Heart right ventricle (tissue), 16 donors: Measurements from ENCODE around the gene PCDH15. TPM values are rescaled to one million over a fixed set of nuclear protein-coding genes. Genes with fewer than 3 reads are reported as not detected.

Source experiments
- ATAC-seq, 8 donors: fragments of 200-7000 bp; cut with Tn5 transposase; one replicate each; pipeline ENCODE4 v1.9.1; 2020; ENCODE audit warnings: mild to moderate bottlenecking in 8 of 8, moderate library complexity in 8 of 8, moderate number of reproducible peaks in 1 of 8
- DNase-seq, 2 donors: peaks; one replicate each; pipeline ENCODE4 v3.0.0-alpha.2; 2020
- H3K27ac ChIP-seq, 10 donors: fragments of 200-600 bp; sonication (generic) in 2 of 10; one replicate each; pipeline versions ENCODE4 v1.5.0 to v1.8.0; 2020 to 2022; ENCODE audit warnings: mild to moderate bottlenecking in 3 of 10
- H3K27me3 ChIP-seq, 7 donors: fragments of 200-600 bp; one replicate each; pipeline ENCODE4 v1.8.0; 2021 to 2022; ENCODE audit warnings: mild to moderate bottlenecking in 2 of 7
- H3K36me3 ChIP-seq, 9 donors: fragments of 200-600 bp; sonication (generic) in 1 of 9; one replicate each; pipeline versions ENCODE4 v1.5.0 to v1.8.0; 2020 to 2022; ENCODE audit warnings: mild to moderate bottlenecking in 2 of 9
- H3K4me1 ChIP-seq, 9 donors: fragments of 200-600 bp; sonication (generic) in 1 of 9; one replicate each; pipeline versions ENCODE4 v1.5.0 to v1.8.0; 2020 to 2022; ENCODE audit warnings: mild to moderate bottlenecking in 4 of 9
- H3K4me3 ChIP-seq, 10 donors: fragments of 200-600 bp; sonication (generic) in 2 of 10; one replicate each; pipeline versions ENCODE4 v1.5.0 to v1.8.0; 2020 to 2022; ENCODE audit warnings: mild to moderate bottlenecking in 7 of 10, moderate library complexity in 2 of 10
- H3K9me3 ChIP-seq, 11 donors: fragments of 200-600 bp in 10 of 11; sonication (generic) in 2 of 11; one replicate each; pipeline versions ENCODE4 v1.5.0 to v1.8.0; 2013 to 2022; ENCODE audit warnings: mild to moderate bottlenecking in 2 of 11, control low read depth in 1 of 11, moderate library complexity in 1 of 11
- WGBS, 2 donors: extraction: QIAGEN DNeasy Blood & Tissue Kit; methylation state at CpG; one replicate each; pipeline ENCODE4 v1.1.7; 2013; ENCODE audit warnings: inconsistent platforms in 1 of 2; 5-methylcytosine and 5-hydroxymethylcytosine counted together
- intact Hi-C, 10 donors: fragments of 100-400 bp; cut with DNase I; formaldehyde crosslinking; loops; one replicate each; pipeline versions ENCODE4 v1.11.1 to v1.14.2; 2022
- polyA plus RNA-seq, 2 donors: library from polyadenylated mRNA; stranded (reverse); fragments of 200-250 nt; gene quantifications; one replicate each; pipeline ENCODE4 v1.2.3, GENCODE V29; 2013
- total RNA-seq, 10 donors: library from RNA; stranded (reverse); fragmentation: NEBNext Ultra II Directional in 3 of 10; extraction: Animal tissue kit (Norgen Biotek cat#: 25700) in 3 of 10; gene quantifications; one replicate each; pipeline versions ENCODE4 v1.2.1 to v1.2.4, GENCODE V29; 2021 to 2023
- TF ChIP-seq, protein P1 (sequence below), 9 donors: fragments of 200-600 bp; sonication (generic) in 2 of 9; IDR thresholded peaks; one replicate each; pipeline versions ENCODE4 v1.5.0 to v1.8.0; 2021 to 2022; ENCODE audit warnings: antibody characterized with exemption in 9 of 9, mild to moderate bottlenecking in 5 of 9, moderate library complexity in 1 of 9
- donor health status: Arrhythmogenic right ventricular cardiomyopathy.
- donor health status: ischemic (EF 13 %, LVEDD 7.1; RV severe dilation, severe dysfunction).
- donor health status: healthy with polysubstance abuse.
- donor health status: DM: no; HTN: yes; CAD: no.
- donor health status: DM: no; HTN: no; CAD: no.
- donor health status: ischemic (EF 25% LVEDD 6.9; RV normal size, moderate dysfunction).
- donor health status: ischemic (EF 25% LVEDD 5.7; RV mildly dilated, moderate dysfunction).
- donor health status: healthy.
- donor health status: DM: yes; HTN: yes; CAD: no.
- donor health status: Ischemic cardiomyopathy.
- donor health status: ischemic (EF 35%, LVEDD 5.7; RV mildly dilated, moderate dysfunction).
- donor health status: nonischemic (EF 11% LVEDD 7.7; RV severe dilation, severe dysfunction).
- donor health status: DM: yes; HTN: yes; CAD: no.
- donor health status: PGD.
- donor health status: ischemic (EF 29% LVEDD 5.4; RV normal size, mild dysfunction).
- donor health status: nonischemic (EF 23%, LVEDD 6.1; RV moderate dilation, normal function).

PCDH15 gene
- total and polyA plus RNA-seq, 12 donors, result 0.05 to 1.00 (median 0.34) TPM

DNA sequence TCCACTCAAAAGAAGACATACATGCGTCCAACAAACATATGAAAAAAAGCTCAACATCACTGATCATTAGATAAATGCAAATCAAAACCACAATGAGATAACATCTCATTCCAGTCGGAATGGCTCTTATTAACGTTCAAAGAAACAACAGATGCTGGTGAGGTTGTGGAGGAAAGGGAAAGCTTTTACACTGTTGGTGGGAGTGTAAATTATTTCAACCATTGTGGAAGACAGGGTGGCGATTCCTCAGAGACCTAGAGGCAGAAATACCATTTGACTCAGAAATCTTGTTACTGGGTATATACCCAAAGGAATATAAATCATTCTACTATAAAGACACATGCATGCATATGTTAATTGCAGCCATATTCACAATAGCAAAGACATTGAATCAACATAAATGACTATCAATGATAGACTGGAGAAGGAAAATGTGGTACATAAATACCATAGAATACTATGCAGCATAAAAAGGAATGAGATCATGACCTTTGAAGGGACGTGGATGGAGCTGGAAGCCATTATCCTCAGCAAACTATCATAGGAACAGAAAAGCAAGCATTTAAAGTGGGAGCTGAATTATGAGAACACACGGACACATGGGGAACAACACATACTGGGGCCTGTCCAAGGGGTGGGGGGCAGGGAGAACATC lies 28.4 kb downstream of the PCDH15 start:
- intact Hi-C loops, result no loop called here
- H3K4me1 ChIP-seq, result no peaks in the 10 kb centered on the region
- no peaks in the 10 kb centered on the region for H3K36me3 ChIP-seq
- 75 to 80% methylated on average over 6 of the region's 6 CpGs for WGBS, 2 donors
- no peak for DNase-seq
- H3K9me3 ChIP-seq, result no peaks in the 10 kb centered on the region
- H3K4me3 ChIP-seq, result no peak overlapping the region
- no peaks in the 10 kb centered on the region for H3K27me3 ChIP-seq
- ATAC-seq, result no peak
- TF ChIP-seq, protein P1, sequence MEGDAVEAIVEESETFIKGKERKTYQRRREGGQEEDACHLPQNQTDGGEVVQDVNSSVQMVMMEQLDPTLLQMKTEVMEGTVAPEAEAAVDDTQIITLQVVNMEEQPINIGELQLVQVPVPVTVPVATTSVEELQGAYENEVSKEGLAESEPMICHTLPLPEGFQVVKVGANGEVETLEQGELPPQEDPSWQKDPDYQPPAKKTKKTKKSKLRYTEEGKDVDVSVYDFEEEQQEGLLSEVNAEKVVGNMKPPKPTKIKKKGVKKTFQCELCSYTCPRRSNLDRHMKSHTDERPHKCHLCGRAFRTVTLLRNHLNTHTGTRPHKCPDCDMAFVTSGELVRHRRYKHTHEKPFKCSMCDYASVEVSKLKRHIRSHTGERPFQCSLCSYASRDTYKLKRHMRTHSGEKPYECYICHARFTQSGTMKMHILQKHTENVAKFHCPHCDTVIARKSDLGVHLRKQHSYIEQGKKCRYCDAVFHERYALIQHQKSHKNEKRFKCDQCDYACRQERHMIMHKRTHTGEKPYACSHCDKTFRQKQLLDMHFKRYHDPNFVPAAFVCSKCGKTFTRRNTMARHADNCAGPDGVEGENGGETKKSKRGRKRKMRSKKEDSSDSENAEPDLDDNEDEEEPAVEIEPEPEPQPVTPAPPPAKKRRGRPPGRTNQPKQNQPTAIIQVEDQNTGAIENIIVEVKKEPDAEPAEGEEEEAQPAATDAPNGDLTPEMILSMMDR (IDR thresholded peaks at IDR 0.05), result no peak
- H3K27ac ChIP-seq, result no peak overlapping the region

DNA sequence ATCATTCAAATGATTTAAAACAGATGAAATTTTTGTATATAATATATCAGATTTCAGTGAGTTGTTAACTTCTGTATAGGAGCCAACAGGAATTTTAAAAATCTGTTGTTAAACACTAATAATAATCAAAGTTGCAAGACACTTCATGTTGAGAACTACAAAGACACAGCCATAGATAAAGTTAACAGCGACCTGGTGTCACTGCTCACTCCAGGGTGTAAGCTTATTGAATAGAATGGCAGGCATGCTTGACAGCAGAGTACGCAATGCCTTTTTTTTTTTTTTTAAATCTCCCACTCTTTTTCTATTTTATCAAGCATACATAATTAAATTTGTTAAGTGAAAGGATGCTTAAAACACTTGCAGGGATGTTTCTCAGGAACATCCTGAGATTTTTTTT lies 32.0 kb downstream of the PCDH15 start:
- DNase-seq (no peak), ATAC-seq (no peak)
- H3K4me3 ChIP-seq, result no peak overlapping the region
- 59 to 61% methylated on average over 2 of the region's 2 CpGs for WGBS, 2 donors
- TF ChIP-seq, protein P1 (IDR thresholded peaks at IDR 0.05), result no peak
- no peaks in the 10 kb centered on the region for H3K27me3 ChIP-seq
- H3K36me3 ChIP-seq, result no peaks in the 10 kb centered on the region
- no peak overlapping the region for H3K27ac ChIP-seq
- no peaks in the 10 kb centered on the region for H3K9me3 ChIP-seq
- intact Hi-C loops, result no loop called here
- H3K4me1 ChIP-seq, result no peaks in the 10 kb centered on the region

DNA sequence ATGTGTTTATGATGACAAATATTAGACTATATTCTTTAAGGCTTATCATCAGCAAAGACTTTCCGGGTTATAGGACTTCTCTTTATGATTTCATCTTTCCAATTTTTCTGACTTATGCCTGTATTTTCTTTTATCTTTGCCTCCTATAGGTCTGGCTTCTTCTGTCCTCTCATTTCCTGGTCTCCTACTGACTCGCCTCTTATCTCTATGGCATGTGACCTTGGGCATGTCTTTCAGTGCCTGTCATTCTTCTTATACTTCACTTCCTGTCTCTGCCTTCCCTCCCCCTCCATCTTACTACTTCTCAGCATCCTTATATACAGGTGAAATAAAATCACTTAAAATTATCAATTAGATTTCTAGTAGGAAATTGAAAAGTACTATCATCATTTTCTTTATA lies 42.2 kb downstream of the PCDH15 start:
- H3K4me1 ChIP-seq, result no peaks in the 10 kb centered on the region
- H3K36me3 ChIP-seq, result no peaks in the 10 kb centered on the region
- no peak overlapping the region for H3K4me3 ChIP-seq
- intact Hi-C loops, result no loop called here
- 9 to 12% methylated on average over 2 of the region's 2 CpGs for WGBS, 2 donors
- ATAC-seq, result no peak
- H3K9me3 ChIP-seq, result no peaks in the 10 kb centered on the region
- TF ChIP-seq, protein P1 (IDR thresholded peaks at IDR 0.05), result no peak
- H3K27ac ChIP-seq, result no peak overlapping the region
- H3K27me3 ChIP-seq, result no peaks in the 10 kb centered on the region
- no peak for DNase-seq

DNA sequence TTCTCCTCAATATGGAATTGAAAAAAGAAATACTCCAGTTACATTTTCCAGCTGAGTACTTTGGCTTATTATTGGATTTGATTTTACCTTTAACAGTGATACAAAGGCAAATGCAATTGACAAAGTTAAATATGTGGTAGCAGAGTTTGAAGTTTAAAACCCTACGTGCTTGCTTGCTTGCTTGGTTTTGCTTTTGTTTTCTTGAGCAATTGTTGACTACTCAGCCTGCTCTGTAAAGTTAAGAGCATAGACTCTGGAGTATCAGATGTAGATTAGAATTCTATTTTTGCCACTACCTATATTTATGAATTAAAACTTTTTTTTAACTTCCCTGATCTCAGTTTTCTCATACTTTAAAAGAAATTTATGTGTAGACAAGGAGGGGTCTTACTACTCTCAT lies 51.4 kb downstream of the PCDH15 start:
- 67 to 78% methylated on average over 1 of the region's 1 CpG for WGBS, 2 donors

More for the DNA sequence above, 51.4 kb downstream of the PCDH15 start:
- intact Hi-C loops, result no loop called here
- DNase-seq, result no peak
- no peaks in the 10 kb centered on the region for H3K4me1 ChIP-seq
- no peak for ATAC-seq
- no peaks in the 10 kb centered on the region for H3K27me3 ChIP-seq
- no peaks in the 10 kb centered on the region for H3K9me3 ChIP-seq
- no peak overlapping the region for H3K27ac ChIP-seq
- no peak overlapping the region for H3K4me3 ChIP-seq
- H3K36me3 ChIP-seq, result no peaks in the 10 kb centered on the region
- TF ChIP-seq, protein P1 (IDR thresholded peaks at IDR 0.05), result no peak
